HepG2 (cell line): Measurements from ENCODE around the gene PTGR3. TPM values are rescaled to one million over a fixed set of nuclear protein-coding genes. Genes with fewer than 3 reads are reported as not detected.
A peak's percentile ranks its signal among the peaks of the same experiment; 100 is the strongest.

Experiments
- ATAC-seq: fragments of 200-7000 bp; cut with Tn5 transposase; 3 replicates; pipeline ENCODE4 v1.9.1; 2020; ENCODE audit warnings: mild to moderate bottlenecking, moderate library complexity
- BruUV-seq: library from RNA; stranded (reverse); fragments of 400-500 nt; replicated peaks from 2 replicates; lab custom pipeline; 2021; lab: Mats Ljungman, UMichigan
- CTCF ChIA-PET: fragments of 300-600 bp; formaldehyde crosslinking; extraction: SDS; loops from one replicate; lab custom pipeline; 2021; ENCODE audit warnings: low total read pairs, inconsistent platforms, low intra/inter-chr PET ratio; lab: Yijun Ruan, JAX
- POLR2A ChIA-PET: fragments of 350-600 bp; sonication (Branson Sonifier 250); formaldehyde crosslinking; loops from one replicate; lab custom pipeline; 2020; ENCODE audit warnings: antibody characterized with exemption, inconsistent platforms; lab: Yijun Ruan, JAX
- DNase-seq: peaks from one replicate; pipeline ENCODE4 v3.0.0-alpha.2; 2015; ENCODE audit warnings: low spot score
- FAIRE-seq: peaks from 3 replicates; lab custom pipeline; 2011; peaks lifted over from hg19 to GRCh38; lab: Jason Lieb, UNC
- H2AFZ ChIP-seq: one replicate; pipeline ENCODE4 v1.6.1; 2011; ENCODE audit warnings: low read length, inconsistent platforms
- H3K27ac ChIP-seq: fragments of 300-600 bp; 3 replicates; pipeline ENCODE4 v1.8.0; 2011; ENCODE audit warnings: mixed run types, mild to moderate bottlenecking, mixed read lengths, low read length, inconsistent platforms; ENCODE audit not compliant: insufficient read depth; ENCODE audit errors: extremely low read length
- H3K27me3 ChIP-seq, 2 experiments: fragments of 200-600 bp in 1 of 2; 2 replicates in 1 of 2; 3 replicates in 1 of 2; pipeline versions ENCODE4 v1.6.0 to v1.8.0; 2011; ENCODE audit warnings: low read length in 2 of 2, mild to moderate bottlenecking in 2 of 2, moderate library complexity in 2 of 2, inconsistent platforms in 1 of 2; ENCODE audit not compliant: insufficient read depth in 2 of 2, control insufficient read depth in 1 of 2
- H3K36me3 ChIP-seq, 2 experiments: fragments of 200-600 bp in 1 of 2; replicated peaks in 1 of 2; 2 replicates in 1 of 2; 3 replicates in 1 of 2; pipeline versions ENCODE4 v1.5.1 to v1.8.0; 2011; ENCODE audit warnings: low read length in 2 of 2, inconsistent platforms in 1 of 2; ENCODE audit not compliant: insufficient read depth in 2 of 2, control insufficient read depth in 1 of 2
- H3K4me1 ChIP-seq: 2 replicates; pipeline ENCODE4 v1.5.1; 2012; ENCODE audit warnings: low read length, inconsistent platforms; ENCODE audit not compliant: insufficient read depth
- H3K4me2 ChIP-seq: 2 replicates; pipeline ENCODE4 v1.6.0; 2011; ENCODE audit warnings: low read depth, low read length, inconsistent platforms
- H3K4me3 ChIP-seq, 3 experiments: fragments of 200-600 bp in 1 of 3; sonication (generic), shearing (Covaris generic) in 1 of 3; replicated peaks in 1 of 3; 2 replicates each; pipeline ENCODE4 v1.5.1; 2011 to 2016; ENCODE audit warnings: low read length in 3 of 3, inconsistent platforms in 2 of 3, low read depth in 2 of 3, mild to moderate bottlenecking in 2 of 3, control low read depth in 1 of 3, mixed read lengths in 1 of 3; ENCODE audit not compliant: insufficient read depth in 1 of 3
- H3K79me2 ChIP-seq: one replicate; pipeline ENCODE4 v1.6.1; 2011; ENCODE audit warnings: low read length, inconsistent platforms; ENCODE audit not compliant: insufficient read depth
- H3K9ac ChIP-seq: 2 replicates; pipeline ENCODE4 v1.6.0; 2011; ENCODE audit warnings: mild to moderate bottlenecking, low read depth, low read length, inconsistent platforms; ENCODE audit not compliant: insufficient read depth
- H3K9me3 ChIP-seq: 2 replicates; pipeline ENCODE4 v1.5.1; 2012; ENCODE audit warnings: mild to moderate bottlenecking, low read length
- H4K20me1 ChIP-seq: 2 replicates; pipeline ENCODE4 v1.6.0; 2011; ENCODE audit warnings: inconsistent platforms, mild to moderate bottlenecking, low read length, moderate library complexity; ENCODE audit not compliant: insufficient read depth
- CREB3 ChIP-seq: sonication (generic); formaldehyde crosslinking; IDR thresholded peaks from 2 replicates; pipeline ENCODE4 v1.5.0; 2020; ENCODE audit warnings: missing genetic modification reagents
- CTCF ChIP-seq: sonication (generic); formaldehyde crosslinking; IDR thresholded peaks from 2 replicates; pipeline ENCODE4 v1.5.0; 2020; ENCODE audit warnings: mild to moderate bottlenecking, missing genetic modification reagents, moderate library complexity
- ELF3 ChIP-seq: IDR thresholded peaks from 2 replicates; pipeline ENCODE4 v1.6.1; 2016; ENCODE audit warnings: missing genetic modification reagents, missing compliant biosample characterization
- HNF4A ChIP-seq: sonication (generic); formaldehyde crosslinking; IDR thresholded peaks from 2 replicates; pipeline ENCODE4 v1.4.0; 2020; ENCODE audit warnings: missing genetic modification reagents
- KAT8 ChIP-seq: IDR thresholded peaks from 2 replicates; pipeline ENCODE4 v1.6.1; 2016; ENCODE audit warnings: missing genetic modification reagents, missing compliant biosample characterization
- KDM5B ChIP-seq: sonication (generic); formaldehyde crosslinking; IDR thresholded peaks from 2 replicates; pipeline ENCODE4 v1.4.0; 2020; ENCODE audit warnings: missing genetic modification reagents, mild to moderate bottlenecking, borderline replicate concordance
- MIXL1 ChIP-seq: IDR thresholded peaks from 2 replicates; pipeline ENCODE4 v1.6.1; 2016
- NFKBIZ ChIP-seq: IDR thresholded peaks from 2 replicates; pipeline ENCODE4 v1.6.1; 2018; ENCODE audit warnings: missing genetic modification reagents, missing compliant biosample characterization
- NR2F1 ChIP-seq, 2 experiments: fragments of 450-650 bp in 1 of 2; formaldehyde crosslinking in 1 of 2; IDR thresholded peaks; 2 replicates each; pipeline versions ENCODE4 v1.5.0 to v1.6.1; 2016 to 2020; ENCODE audit warnings: mild to moderate bottlenecking in 1 of 2, missing compliant biosample characterization in 1 of 2, missing genetic modification reagents in 1 of 2, moderate library complexity in 1 of 2
- NR2F2 ChIP-seq: IDR thresholded peaks from 2 replicates; pipeline ENCODE4 v1.6.1; 2012; ENCODE audit warnings: low read depth, inconsistent platforms, borderline replicate concordance
- SIN3B ChIP-seq: fragments of 150-350 bp; IDR thresholded peaks from 2 replicates; pipeline ENCODE4 v1.6.1; 2014; ENCODE audit warnings: low read length
- SMC3 ChIP-seq: IDR thresholded peaks from 2 replicates; pipeline ENCODE4 v1.6.1; 2011; ENCODE audit warnings: low read length, improper control_type of control experiment
- STAG1 ChIP-seq: sonication (generic); formaldehyde crosslinking; IDR thresholded peaks from 2 replicates; pipeline ENCODE4 v1.4.0; 2020; ENCODE audit warnings: missing genetic modification reagents
- ZNF260 ChIP-seq: sonication (generic); formaldehyde crosslinking; IDR thresholded peaks from 2 replicates; pipeline ENCODE4 v1.4.0; 2020; ENCODE audit warnings: missing genetic modification reagents, low read depth, mild to moderate bottlenecking, borderline replicate concordance
- ZNF317 ChIP-seq: sonication (generic); formaldehyde crosslinking; IDR thresholded peaks from 2 replicates; pipeline ENCODE4 v1.5.0; 2020; ENCODE audit warnings: mild to moderate bottlenecking, missing genetic modification reagents
- ZNF740 ChIP-seq: sonication (generic); formaldehyde crosslinking; IDR thresholded peaks from 2 replicates; pipeline ENCODE4 v1.4.0; 2020; ENCODE audit warnings: missing genetic modification reagents
- ZNF761 ChIP-seq: sonication (generic); formaldehyde crosslinking; conservative IDR thresholded peaks from 2 replicates; pipeline ENCODE4 v1.4.0; 2020; ENCODE audit warnings: mild to moderate bottlenecking, missing genetic modification reagents
- WGBS: methylation state at CpG from one replicate; pipeline ENCODE4 v1.1.6; 2017; ENCODE audit warnings: low lambda C conversion rate; 5-methylcytosine and 5-hydroxymethylcytosine counted together
- in situ Hi-C: cut with HindIII; loops from 2 replicates; pipeline ENCODE4 v1.10.0; 2017; ENCODE audit warnings: low pct_unique_long_range_greater_than_20kb; ENCODE audit not compliant: extremely low pct_ligation_motif_present
- intact Hi-C: fragments of 100-400 bp; cut with micrococcal nuclease; formaldehyde crosslinking; loops from one replicate; pipeline ENCODE4 v1.10.0; 2022; ENCODE audit not compliant: unreplicated experiment
- polyA plus RNA-seq, 8 experiments: library from polyadenylated mRNA; depleted of rRNA in 3 of 8; stranded (reverse) in 7 of 8; unstranded in 1 of 8; fragments of >200 nt; fragmentation: Illumina TruSeq in 4 of 8; extraction: Trizol in 4 of 8; gene quantifications; 2 replicates each; pipeline versions ENCODE4 v1.2.1 to v1.2.3, GENCODE V29; 2011 to 2016; ENCODE audit warnings: low read depth in 4 of 8, missing spikeins in 1 of 8, mixed read lengths in 1 of 8; ENCODE audit not compliant: insufficient read depth in 1 of 8
- total RNA-seq, 5 experiments: library from RNA; depleted of rRNA; stranded (reverse); fragments of >200 nt; fragmentation: Illumina TruSeq; extraction: Trizol; gene quantifications; 2 replicates each; pipeline ENCODE4 v1.2.3, GENCODE V29; 2016; ENCODE audit warnings: low read depth in 1 of 5

PTGR3 gene
- total and polyA plus RNA-seq, 2 of the 13 experiments (the other 11 are each of a cell fraction or from before 2014, with no cell fraction given): 11.5 to 25.3 TPM

GRCh38 chr18:75173125-75173432 lies 35.9 kb downstream of the PTGR3 start:
- intact Hi-C loops: no loop called here
- ChIA-PET CTCF (no interaction called here), POLR2A (no interaction called here)
- H3K27me3 ChIP-seq: peaks cover 3 to 13% of the 10 kb centered on the region in 2 experiments; a peak in 3 of 5 replicates
- H3K4me1 ChIP-seq: peaks cover 12% of the 10 kb centered on the region
- TF ChIP-seq KAT8 (CRISPR knock-in tag) (no peak), MIXL1 (CRISPR knock-in tag) (0 out of 2 replicates have a peak, but pooled peaks have one; percentile 45), STAG1 (CRISPR knock-in tag) (peak; percentile 36), ELF3 (CRISPR knock-in tag) (0 out of 2 replicates have a peak, but pooled peaks have one; percentile 29), ZNF317 (no peak), HNF4A (CRISPR knock-in tag) (peak; percentile 35; the same call in 1 of the 2 replicates), CREB3 (CRISPR knock-in tag) (no peak), CTCF (CRISPR knock-in tag) (peak; percentile 50), SIN3B (no peak), ZNF761 (CRISPR knock-in tag) (no peak), KDM5B (CRISPR knock-in tag) (no peak), NR2F1 (CRISPR knock-in tag; IDR thresholded peaks at IDR 0.05) (peak; percentile 16 to 24; a peak in 1 of 4 replicates), NFKBIZ (CRISPR knock-in tag) (no peak), ZNF260 (CRISPR knock-in tag) (no peak), SMC3 (peak; percentile 19; the same call in 1 of the 2 replicates), ZNF740 (CRISPR knock-in tag) (no peak), NR2F2 (no peak)
- in situ Hi-C loops: loop anchor here (25.0 kb wide), 1 partner anchor 314 kb away; no protein-coding TSS in a partner anchor
- H3K9me3 ChIP-seq: no peaks in the 10 kb centered on the region
- H3K36me3 ChIP-seq: no peaks in the 10 kb centered on the region
- no peak overlapping the region for H3K27ac ChIP-seq
- ATAC-seq (peak; percentile 90), FAIRE-seq (peak; percentile 70), DNase-seq (peak; percentile 35)
- WGBS: 9% methylated on average over 5 of the region's 5 CpGs
- no peaks in the 10 kb centered on the region for H3K79me2 ChIP-seq
- no peak overlapping the region for H2AFZ ChIP-seq
- peak overlapping the region; percentile 42; the same call in 1 of the 2 replicates for H3K4me2 ChIP-seq
- H3K4me3 ChIP-seq: no peak overlapping the region; a peak in 1 of 6 replicates
- H4K20me1 ChIP-seq: no peaks in the 10 kb centered on the region
- H3K9ac ChIP-seq: no peak overlapping the region
- no TSS peak for BruUV-seq
